K562 (cell line): ENCODE data around the gene KLC1. TPM values are rescaled to one million over a fixed set of nuclear protein-coding genes. Genes with fewer than 3 reads are reported as not detected.

Experiments used
- ATF7 ChIP-seq: fragments of 450-650 bp; IDR thresholded peaks from 2 replicates; pipeline ENCODE4 v1.7.1; 2014; ENCODE audit warnings: mild to moderate bottlenecking, moderate library complexity
- CBX2 ChIP-seq: fragments of 200-600 bp; sonication (generic); IDR thresholded peaks from one replicate; pipeline ENCODE4 v1.6.1; 2012; ENCODE audit warnings: mild to moderate bottlenecking, low read length, inconsistent platforms; ENCODE audit not compliant: insufficient read depth, poor library complexity, severe bottlenecking
- CREB3L1 ChIP-seq: fragments of 450-650 bp; IDR thresholded peaks from 2 replicates; pipeline ENCODE4 v1.6.1; 2014; ENCODE audit warnings: low read depth, mild to moderate bottlenecking, moderate library complexity, borderline replicate concordance
- CXXC5 ChIP-seq: fragments of 250-450 bp; sonication (Bioruptor Pico); IDR thresholded peaks from 2 replicates; pipeline ENCODE4 v1.8.0; 2022; ENCODE audit warnings: inconsistent platforms, mild to moderate bottlenecking, moderate library complexity
- DDX20 ChIP-seq: fragments of 450-650 bp; IDR thresholded peaks from 2 replicates; pipeline ENCODE4 v1.6.1; 2016; ENCODE audit warnings: missing genetic modification characterization, low read depth, mild to moderate bottlenecking, missing compliant biosample characterization, moderate library complexity
- DMBX1 ChIP-seq: fragments of 250-450 bp; sonication (Bioruptor Pico); IDR thresholded peaks from 2 replicates; pipeline ENCODE4 v1.8.0; 2022; ENCODE audit warnings: inconsistent platforms, mild to moderate bottlenecking, moderate library complexity, borderline replicate concordance
- GATAD2A ChIP-seq: fragments of 450-650 bp; IDR thresholded peaks from 2 replicates; pipeline ENCODE4 v1.6.1; 2017
- KAT8 ChIP-seq: fragments of 450-650 bp; IDR thresholded peaks from 2 replicates; pipeline ENCODE4 v1.6.1; 2016; ENCODE audit warnings: low read depth, mild to moderate bottlenecking
- MED1 ChIP-seq: sonication (generic); formaldehyde crosslinking; IDR thresholded peaks from 2 replicates; pipeline ENCODE4 v1.8.1; 2023; ENCODE audit warnings: missing genetic modification reagents, borderline replicate concordance
- NFIC ChIP-seq: fragments of 450-650 bp; IDR thresholded peaks from 2 replicates; pipeline ENCODE4 v1.6.1; 2017; ENCODE audit warnings: mild to moderate bottlenecking, inconsistent platforms
- PURB ChIP-seq: sonication (generic); formaldehyde crosslinking; IDR thresholded peaks from 2 replicates; pipeline ENCODE4 v1.9.0; 2021; ENCODE audit warnings: low read depth, mild to moderate bottlenecking, missing genetic modification reagents
- TCF7L2 ChIP-seq: fragments of 150-350 bp; IDR thresholded peaks from 2 replicates; pipeline ENCODE4 v1.6.1; 2016; ENCODE audit warnings: low read depth, mild to moderate bottlenecking, low read length, moderate library complexity
- ZNF280B ChIP-seq: fragments of 250-450 bp; sonication (Bioruptor Pico); IDR thresholded peaks from 2 replicates; pipeline ENCODE4 v1.5.1; 2021; ENCODE audit warnings: mild to moderate bottlenecking
- ZNF311 ChIP-seq: fragments of 250-450 bp; sonication (Bioruptor Pico); IDR thresholded peaks from 2 replicates; pipeline ENCODE4 v1.4.0; 2020; ENCODE audit warnings: mild to moderate bottlenecking, moderate library complexity
- polyA plus RNA-seq, 8 experiments: library from polyadenylated mRNA; depleted of rRNA in 4 of 8; stranded (reverse) in 5 of 8; unstranded in 3 of 8; fragments of >200 nt; fragmentation: Nextera tagmentation in 2 of 8; fragmentation: Illumina TruSeq in 1 of 8; extraction: Ambion mirVana in 2 of 8; extraction: Trizol in 1 of 8; gene quantifications; 2 replicates each; pipeline versions ENCODE4 v1.2.1 to v1.2.3, GENCODE V29; 2011 to 2014; ENCODE audit warnings: inconsistent platforms in 1 of 8, missing spikeins in 1 of 8
- total RNA-seq, 7 experiments: library from RNA; depleted of rRNA in 6 of 7; stranded (reverse); fragments of >200 nt in 6 of 7; fragmentation: Illumina TruSeq in 2 of 7; extraction: Trizol in 2 of 7; gene quantifications; 2 replicates each; pipeline versions ENCODE4 v1.2.1 to v1.2.3, GENCODE V29; 2011 to 2021; ENCODE audit warnings: low replicate concordance in 1 of 7
- TF ChIP-seq, protein P1 (sequence below): sonication (generic); formaldehyde crosslinking; IDR thresholded peaks from 2 replicates; pipeline ENCODE4 v1.8.0; 2023; ENCODE audit warnings: mild to moderate bottlenecking, missing genetic modification reagents
- TF ChIP-seq, protein P2 (sequence below): fragments of 250-450 bp; sonication (Bioruptor Pico); IDR thresholded peaks from 2 replicates; pipeline ENCODE4 v1.4.0; 2020; ENCODE audit warnings: mild to moderate bottlenecking, moderate library complexity
- TF ChIP-seq, protein P3 (sequence below): sonication (generic); formaldehyde crosslinking; IDR thresholded peaks from 2 replicates; pipeline ENCODE4 v1.8.0; 2022; ENCODE audit warnings: mild to moderate bottlenecking, missing genetic modification reagents

The KLC1 gene
- total and polyA plus RNA-seq, 9 of the 15 experiments (the other 6 are each of a cell fraction or from before 2014, with no cell fraction given), result 4.9 to 134 (median 54.8) TPM

GRCh38 chr14:103715052-103716000 is 86.3 kb downstream of the KLC1 start, which contains the start of the genes XRCC3 and ZFYVE21 (continued):
- TF ChIP-seq, protein P1, sequence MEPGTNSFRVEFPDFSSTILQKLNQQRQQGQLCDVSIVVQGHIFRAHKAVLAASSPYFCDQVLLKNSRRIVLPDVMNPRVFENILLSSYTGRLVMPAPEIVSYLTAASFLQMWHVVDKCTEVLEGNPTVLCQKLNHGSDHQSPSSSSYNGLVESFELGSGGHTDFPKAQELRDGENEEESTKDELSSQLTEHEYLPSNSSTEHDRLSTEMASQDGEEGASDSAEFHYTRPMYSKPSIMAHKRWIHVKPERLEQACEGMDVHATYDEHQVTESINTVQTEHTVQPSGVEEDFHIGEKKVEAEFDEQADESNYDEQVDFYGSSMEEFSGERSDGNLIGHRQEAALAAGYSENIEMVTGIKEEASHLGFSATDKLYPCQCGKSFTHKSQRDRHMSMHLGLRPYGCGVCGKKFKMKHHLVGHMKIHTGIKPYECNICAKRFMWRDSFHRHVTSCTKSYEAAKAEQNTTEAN (CRISPR knock-in tag), result no peak
- TF ChIP-seq ZNF280B (CRISPR knock-in tag) (no peak), KAT8 (no peak), PURB (CRISPR knock-in tag) (no peak), NFIC (no peak), CREB3L1 (0 out of 2 replicates have a peak, but pooled peaks have one; percentile 14), GATAD2A (no peak), CBX2 (no peak), CXXC5 (peak; percentile 58), DMBX1 (CRISPR knock-in tag) (no peak), MED1 (CRISPR knock-in tag) (no peak), ATF7 (peak; percentile 53; the same call in 1 of the 2 replicates), TCF7L2 (no peak), DDX20 (tag) (no peak), ZNF311 (CRISPR knock-in tag) (no peak)
- TF ChIP-seq, protein P2, sequence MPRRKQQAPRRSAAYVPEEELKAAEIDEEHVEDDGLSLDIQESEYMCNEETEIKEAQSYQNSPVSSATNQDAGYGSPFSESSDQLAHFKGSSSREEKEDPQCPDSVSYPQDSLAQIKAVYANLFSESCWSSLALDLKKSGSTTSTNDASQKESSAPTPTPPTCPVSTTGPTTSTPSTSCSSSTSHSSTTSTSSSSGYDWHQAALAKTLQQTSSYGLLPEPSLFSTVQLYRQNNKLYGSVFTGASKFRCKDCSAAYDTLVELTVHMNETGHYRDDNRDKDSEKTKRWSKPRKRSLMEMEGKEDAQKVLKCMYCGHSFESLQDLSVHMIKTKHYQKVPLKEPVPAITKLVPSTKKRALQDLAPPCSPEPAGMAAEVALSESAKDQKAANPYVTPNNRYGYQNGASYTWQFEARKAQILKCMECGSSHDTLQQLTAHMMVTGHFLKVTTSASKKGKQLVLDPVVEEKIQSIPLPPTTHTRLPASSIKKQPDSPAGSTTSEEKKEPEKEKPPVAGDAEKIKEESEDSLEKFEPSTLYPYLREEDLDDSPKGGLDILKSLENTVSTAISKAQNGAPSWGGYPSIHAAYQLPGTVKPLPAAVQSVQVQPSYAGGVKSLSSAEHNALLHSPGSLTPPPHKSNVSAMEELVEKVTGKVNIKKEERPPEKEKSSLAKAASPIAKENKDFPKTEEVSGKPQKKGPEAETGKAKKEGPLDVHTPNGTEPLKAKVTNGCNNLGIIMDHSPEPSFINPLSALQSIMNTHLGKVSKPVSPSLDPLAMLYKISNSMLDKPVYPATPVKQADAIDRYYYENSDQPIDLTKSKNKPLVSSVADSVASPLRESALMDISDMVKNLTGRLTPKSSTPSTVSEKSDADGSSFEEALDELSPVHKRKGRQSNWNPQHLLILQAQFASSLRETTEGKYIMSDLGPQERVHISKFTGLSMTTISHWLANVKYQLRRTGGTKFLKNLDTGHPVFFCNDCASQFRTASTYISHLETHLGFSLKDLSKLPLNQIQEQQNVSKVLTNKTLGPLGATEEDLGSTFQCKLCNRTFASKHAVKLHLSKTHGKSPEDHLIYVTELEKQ (CRISPR knock-in tag), result no peak
- TF ChIP-seq, protein P3, sequence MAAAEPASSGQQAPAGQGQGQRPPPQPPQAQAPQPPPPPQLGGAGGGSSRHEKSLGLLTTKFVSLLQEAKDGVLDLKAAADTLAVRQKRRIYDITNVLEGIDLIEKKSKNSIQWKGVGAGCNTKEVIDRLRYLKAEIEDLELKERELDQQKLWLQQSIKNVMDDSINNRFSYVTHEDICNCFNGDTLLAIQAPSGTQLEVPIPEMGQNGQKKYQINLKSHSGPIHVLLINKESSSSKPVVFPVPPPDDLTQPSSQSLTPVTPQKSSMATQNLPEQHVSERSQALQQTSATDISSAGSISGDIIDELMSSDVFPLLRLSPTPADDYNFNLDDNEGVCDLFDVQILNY (CRISPR knock-in tag), result 0 out of 2 replicates have a peak, but pooled peaks have one; percentile 20
